DOHH2 (cell line): ENCODE data around the gene PDCD5.
"Not testable (repeated sequence)": the region's sequence is repeated elsewhere in the genome, so short reads cannot be mapped to it uniquely, and the experiment has no call there.

ENCODE experiments used
- H3F3A ChIP-seq: fragments of 200-600 bp; sonication (generic), shearing (Covaris generic); 2 replicates; pipeline ENCODE4 v1.6.0; 2016; ENCODE audit warnings: antibody characterized with exemption, mild to moderate bottlenecking; ENCODE audit not compliant: control insufficient read depth, insufficient read depth
- H3K27ac ChIP-seq: fragments of 200-600 bp; sonication (generic); 2 replicates; pipeline ENCODE4 v1.5.1; 2014; ENCODE audit warnings: low read depth, mild to moderate bottlenecking, low read length, moderate library complexity
- H3K27me3 ChIP-seq: fragments of 200-600 bp; sonication (generic); 2 replicates; pipeline ENCODE4 v1.6.1; 2014; ENCODE audit warnings: mild to moderate bottlenecking, low read length, mixed read lengths; ENCODE audit not compliant: control insufficient read depth
- H3K36me3 ChIP-seq: fragments of 200-600 bp; sonication (generic); 2 replicates; pipeline ENCODE4 v1.6.1; 2014; ENCODE audit warnings: mild to moderate bottlenecking, low read length, moderate library complexity, mixed read lengths; ENCODE audit not compliant: control insufficient read depth
- H3K4me1 ChIP-seq: fragments of 200-600 bp; sonication (generic); 2 replicates; pipeline ENCODE4 v1.6.1; 2014; ENCODE audit warnings: mild to moderate bottlenecking, low read length, mixed read lengths; ENCODE audit not compliant: control insufficient read depth
- H3K4me2 ChIP-seq: fragments of 200-600 bp; sonication (generic); 2 replicates; pipeline ENCODE4 v1.6.0; 2014; ENCODE audit warnings: mild to moderate bottlenecking, low read length, moderate library complexity
- H3K4me3 ChIP-seq: fragments of 200-600 bp; sonication (generic); 2 replicates; pipeline ENCODE4 v1.5.1; 2014; ENCODE audit warnings: mild to moderate bottlenecking, low read length, mixed read lengths
- H3K79me2 ChIP-seq: fragments of 200-600 bp; sonication (generic); 2 replicates; pipeline ENCODE4 v1.6.1; 2014; ENCODE audit warnings: mild to moderate bottlenecking, low read length, mixed read lengths; ENCODE audit not compliant: control insufficient read depth
- H3K9me2 ChIP-seq: fragments of 200-600 bp; sonication (generic); replicated peaks from 2 replicates; pipeline ENCODE4 v1.6.1; 2014; ENCODE audit warnings: mild to moderate bottlenecking, low read length, mixed read lengths; ENCODE audit not compliant: control insufficient read depth
- H3K9me3 ChIP-seq: fragments of 200-600 bp; sonication (generic); 2 replicates; pipeline ENCODE4 v1.6.1; 2014; ENCODE audit warnings: antibody characterized with exemption, low read length, mixed read lengths; ENCODE audit not compliant: control insufficient read depth, insufficient read depth
- H4K20me1 ChIP-seq: fragments of 200-600 bp; sonication (generic); 2 replicates; pipeline ENCODE4 v1.6.0; 2014; ENCODE audit warnings: low read depth, mild to moderate bottlenecking, antibody characterized with exemption, low read length, moderate library complexity; ENCODE audit not compliant: control insufficient read depth, insufficient read depth
- CTCF ChIP-seq: fragments of 200-600 bp; sonication (generic); IDR thresholded peaks from one replicate; pipeline ENCODE4 v1.5.1; 2014; ENCODE audit warnings: antibody characterized with exemption, mild to moderate bottlenecking, low read depth, low read length; ENCODE audit not compliant: poor library complexity, severe bottlenecking
- EZH2phosphoT487 ChIP-seq: fragments of 200-600 bp; sonication (generic); IDR thresholded peaks from 2 replicates; pipeline ENCODE4 v1.6.1; 2017; ENCODE audit warnings: borderline replicate concordance, mild to moderate bottlenecking, antibody characterized with exemption, low read length, moderate library complexity, mixed read lengths

The PDCD5 gene

GRCh38 chr19:32567486-32567885 is 13.5 kb upstream of the PDCD5 start:
- Histone ChIP-seq H4K20me1 (no peaks in the 10 kb centered on the region), H3K27ac (no peak overlapping the region), H3K27me3 (no peaks in the 10 kb centered on the region), H3K4me3 (no peak overlapping the region), H3K4me2 (no peak overlapping the region), H3K36me3 (no peaks in the 10 kb centered on the region), H3K9me3 (no peaks in the 10 kb centered on the region), H3K79me2 (no peaks in the 10 kb centered on the region), H3F3A (no peaks in the 10 kb centered on the region), H3K9me2 (no peaks in the 10 kb centered on the region), H3K4me1 (no peaks in the 10 kb centered on the region)
- TF ChIP-seq EZH2phosphoT487 (no peak), CTCF (no peak)

GRCh38 chr19:32570081-32570785 is 10.8 kb upstream of the PDCD5 start:
- H3K4me1 ChIP-seq: no peaks in the 10 kb centered on the region
- no peaks in the 10 kb centered on the region for H4K20me1 ChIP-seq
- H3K9me2 ChIP-seq: no peaks in the 10 kb centered on the region
- no peaks in the 10 kb centered on the region for H3K36me3 ChIP-seq
- no peaks in the 10 kb centered on the region for H3K27me3 ChIP-seq
- no peaks in the 10 kb centered on the region for H3F3A ChIP-seq
- H3K4me2 ChIP-seq: no peak overlapping the region
- no peaks in the 10 kb centered on the region for H3K79me2 ChIP-seq
- TF ChIP-seq EZH2phosphoT487 (no peak), CTCF (no peak)
- H3K27ac ChIP-seq: no peak overlapping the region
- no peak overlapping the region for H3K4me3 ChIP-seq
- H3K9me3 ChIP-seq: no peaks in the 10 kb centered on the region

- not testable (repeated sequence) for H3K4me1 ChIP-seq, H3K79me2 ChIP-seq, H3K9me2 ChIP-seq, H3K4me3 ChIP-seq, H3F3A ChIP-seq, H3K27me3 ChIP-seq, H3K9me3 ChIP-seq, H3K27ac ChIP-seq, H3K36me3 ChIP-seq, H4K20me1 ChIP-seq, H3K4me2 ChIP-seq
Measured at GRCh38 chr19:32571471-32572075, 9.4 kb upstream of the PDCD5 start.

GRCh38 chr19:32572700-32573491 is 8.1 kb upstream of the PDCD5 start:
- not testable (repeated sequence) for H3K4me3 ChIP-seq, H3K27me3 ChIP-seq, H4K20me1 ChIP-seq, H3K9me2 ChIP-seq, H3K9me3 ChIP-seq, H3K4me2 ChIP-seq, H3K79me2 ChIP-seq, H3F3A ChIP-seq, H3K36me3 ChIP-seq, H3K27ac ChIP-seq, H3K4me1 ChIP-seq
